Activated effector memory CD4-positive, alpha-beta T cell treated with Interleukin-2 at 50 U/mL for 16 hours (primary cell): Measurements from ENCODE around the gene PTPN18.
A peak's percentile ranks its signal among the peaks of the same experiment; 100 is the strongest.
"Not testable (repeated sequence)": the region's sequence is repeated elsewhere in the genome, so short reads cannot be mapped to it uniquely, and the experiment has no call there.

Experiments used
- DNase-seq: peaks from one replicate; pipeline ENCODE4 v3.0.0-alpha.2; 2020

PTPN18 gene

GRCh38 chr2:130382313-130382917, 26.6 kb downstream of the PTPN18 start:
- DNase-seq = no peak

GRCh38 chr2:130385709-130386108, 29.9 kb downstream of the PTPN18 start:
- DNase-seq = no peak

- no peak for DNase-seq
These were observed 31.2 kb downstream of the PTPN18 start for GRCh38 chr2:130387071-130387400.

- DNase-seq = no peak
These were observed 31.9 kb downstream of the PTPN18 start for GRCh38 chr2:130387804-130388203.

GRCh38 chr2:130388221-130388907, 32.5 kb downstream of the PTPN18 start:
- DNase-seq = no peak

- DNase-seq = no peak
These were observed 33.5 kb downstream of the PTPN18 start for GRCh38 chr2:130389358-130389757.

GRCh38 chr2:130389783-130390182, 33.9 kb downstream of the PTPN18 start:
- no peak for DNase-seq

- no peak for DNase-seq
These were observed 34.7 kb downstream of the PTPN18 start for GRCh38 chr2:130390460-130391057.

GRCh38 chr2:130391058-130391871, 35.4 kb downstream of the PTPN18 start:
- peak; percentile 46 for DNase-seq

- DNase-seq = no peak
These were observed 36.2 kb downstream of the PTPN18 start for GRCh38 chr2:130391872-130392670.

GRCh38 chr2:130393318-130393910, 37.6 kb downstream of the PTPN18 start:
- DNase-seq = no peak

- not testable (repeated sequence) for DNase-seq
These were observed 50.4 kb downstream of the PTPN18 start for GRCh38 chr2:130406280-130406679.

- DNase-seq = not testable (repeated sequence)
These were observed 60.8 kb downstream of the PTPN18 start for GRCh38 chr2:130416693-130417092.

GRCh38 chr2:130418845-130419244, 63.0 kb downstream of the PTPN18 start:
- DNase-seq = not testable (repeated sequence)
